Prostate gland (tissue), 2 donors: Measurements from ENCODE around the gene PCMTD2. TPM values are rescaled to one million over a fixed set of nuclear protein-coding genes. Genes with fewer than 3 reads are reported as not detected.

ENCODE experiments used
- DNase-seq: peaks from one replicate; pipeline ENCODE4 v3.0.0-alpha.2; 2019; ENCODE audit warnings: low spot score
- H3K27ac ChIP-seq, 2 donors: fragments of 200-600 bp; sonication (generic); 2 replicates each; pipeline ENCODE4 v1.5.1; 2017 to 2019
- H3K27me3 ChIP-seq: fragments of 200-600 bp; sonication (generic); replicated peaks from 2 replicates; pipeline ENCODE4 v1.5.1; 2019; ENCODE audit not compliant: insufficient read depth
- H3K36me3 ChIP-seq, 2 donors: fragments of 200-600 bp; sonication (generic); 1 replicate in 1 of 2; 2 replicates in 1 of 2; pipeline versions ENCODE4 v1.5.1 to v1.8.1; 2017 to 2019
- H3K4me1 ChIP-seq: fragments of 200-600 bp; sonication (generic); replicated peaks from 2 replicates; pipeline ENCODE4 v1.5.1; 2019
- H3K4me3 ChIP-seq, 2 donors: fragments of 200-600 bp; sonication (generic); 2 replicates each; pipeline ENCODE4 v1.5.1; 2017 to 2019
- H3K9me3 ChIP-seq: fragments of 200-600 bp; sonication (generic); 2 replicates; pipeline ENCODE4 v1.5.1; 2017
- POLR2A ChIP-seq: fragments of 450-650 bp; IDR thresholded peaks from one replicate; pipeline ENCODE4 v1.6.1; 2016; ENCODE audit warnings: antibody characterized with exemption, mild to moderate bottlenecking
- POLR2AphosphoS5 ChIP-seq: sonication (generic); formaldehyde crosslinking; IDR thresholded peaks from one replicate; pipeline ENCODE4 v1.6.1; 2017; ENCODE audit warnings: antibody characterized with exemption
- WGBS: methylation state at CpG from one replicate; pipeline ENCODE4 v1.1.5; 2018; 5-methylcytosine and 5-hydroxymethylcytosine counted together
- intact Hi-C: fragments of 100-400 bp; cut with DNase I; formaldehyde crosslinking; loops from one replicate; pipeline ENCODE4 v1.14.2; 2022
- total RNA-seq, 2 donors: library from RNA; depleted of rRNA; stranded (reverse); fragments of >200 nt; gene quantifications; one replicate each; pipeline ENCODE4 v1.1.0, GENCODE V29; 2016
- TF ChIP-seq, protein P1 (sequence below), 4 experiments: fragments of 200-600 bp in 2 of 4; fragments of 450-650 bp in 2 of 4; sonication (generic) in 2 of 4; IDR thresholded peaks; 1 replicate in 3 of 4; 2 replicates in 1 of 4; pipeline ENCODE4 v1.5.1; 2016 to 2019; ENCODE audit warnings: antibody characterized with exemption in 4 of 4, mild to moderate bottlenecking in 2 of 4, moderate library complexity in 2 of 4

The PCMTD2 gene
- total RNA-seq, 2 donors from 2014 or later: 143 to 147 TPM

DNA sequence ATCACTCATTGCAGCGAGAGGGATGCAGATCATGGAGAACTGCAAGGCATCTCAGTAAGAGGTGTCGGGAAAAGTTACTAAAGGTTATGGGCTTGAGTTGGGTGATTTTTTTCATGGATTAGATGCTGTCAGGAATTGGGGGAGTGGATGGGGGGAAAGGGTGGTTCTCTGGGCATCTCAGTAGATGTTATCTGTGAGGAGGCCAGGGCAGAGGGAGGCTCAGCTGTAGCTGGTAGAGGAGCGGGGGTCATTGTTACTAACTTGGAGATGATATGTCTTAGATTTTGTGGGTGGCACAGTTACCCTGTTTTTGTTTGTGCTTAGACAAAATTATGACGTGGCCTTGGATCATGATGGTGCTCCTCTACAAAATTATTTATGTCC lies 2.6 kb upstream of the PCMTD2 start:
- Histone ChIP-seq H3K4me1 (no peaks in the 10 kb centered on the region), H3K27ac (no peak overlapping the region), H3K4me3 (no peak overlapping the region), H3K27me3 (no peaks in the 10 kb centered on the region), H3K36me3 (no peaks in the 10 kb centered on the region), H3K9me3 (no peaks in the 10 kb centered on the region)
- WGBS: 96% methylated on average over 4 of the region's 4 CpGs
- TF ChIP-seq POLR2A (no peak), POLR2AphosphoS5 (no peak)
- TF ChIP-seq, protein P1, sequence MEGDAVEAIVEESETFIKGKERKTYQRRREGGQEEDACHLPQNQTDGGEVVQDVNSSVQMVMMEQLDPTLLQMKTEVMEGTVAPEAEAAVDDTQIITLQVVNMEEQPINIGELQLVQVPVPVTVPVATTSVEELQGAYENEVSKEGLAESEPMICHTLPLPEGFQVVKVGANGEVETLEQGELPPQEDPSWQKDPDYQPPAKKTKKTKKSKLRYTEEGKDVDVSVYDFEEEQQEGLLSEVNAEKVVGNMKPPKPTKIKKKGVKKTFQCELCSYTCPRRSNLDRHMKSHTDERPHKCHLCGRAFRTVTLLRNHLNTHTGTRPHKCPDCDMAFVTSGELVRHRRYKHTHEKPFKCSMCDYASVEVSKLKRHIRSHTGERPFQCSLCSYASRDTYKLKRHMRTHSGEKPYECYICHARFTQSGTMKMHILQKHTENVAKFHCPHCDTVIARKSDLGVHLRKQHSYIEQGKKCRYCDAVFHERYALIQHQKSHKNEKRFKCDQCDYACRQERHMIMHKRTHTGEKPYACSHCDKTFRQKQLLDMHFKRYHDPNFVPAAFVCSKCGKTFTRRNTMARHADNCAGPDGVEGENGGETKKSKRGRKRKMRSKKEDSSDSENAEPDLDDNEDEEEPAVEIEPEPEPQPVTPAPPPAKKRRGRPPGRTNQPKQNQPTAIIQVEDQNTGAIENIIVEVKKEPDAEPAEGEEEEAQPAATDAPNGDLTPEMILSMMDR (IDR thresholded peaks at IDR 0.05): no peak
- intact Hi-C loops: no loop called here
- no peak for DNase-seq

DNA sequence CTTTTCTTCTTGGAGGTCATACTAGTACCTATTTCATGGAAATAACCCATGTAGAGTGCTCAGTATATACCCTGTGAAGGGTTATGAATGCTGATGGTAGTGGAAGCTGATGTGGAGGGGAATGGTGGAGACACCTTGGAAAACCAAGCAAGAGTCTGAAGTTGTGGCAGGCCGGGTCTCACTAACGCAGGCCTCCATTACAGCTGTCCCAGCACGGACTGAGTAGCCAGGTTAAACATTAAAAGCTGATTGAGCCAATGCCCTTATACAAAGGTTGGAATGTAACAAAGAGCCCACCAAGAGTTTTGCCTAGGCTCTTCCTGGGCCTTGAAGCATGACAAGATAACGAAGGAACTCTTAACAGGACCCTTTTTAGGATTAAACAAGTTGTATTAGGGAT lies 2.1 kb upstream of the PCMTD2 start:
- intact Hi-C loops: no loop called here
- Histone ChIP-seq H3K4me1 (no peaks in the 10 kb centered on the region), H3K36me3 (no peaks in the 10 kb centered on the region), H3K9me3 (no peaks in the 10 kb centered on the region), H3K27me3 (no peaks in the 10 kb centered on the region), H3K27ac (no peak overlapping the region), H3K4me3 (no peak overlapping the region)
- 87% methylated on average over 4 of the region's 4 CpGs for WGBS
- DNase-seq: no peak
- TF ChIP-seq, protein P1 (IDR thresholded peaks at IDR 0.05): no peak
- no peak for TF ChIP-seq POLR2A

DNA sequence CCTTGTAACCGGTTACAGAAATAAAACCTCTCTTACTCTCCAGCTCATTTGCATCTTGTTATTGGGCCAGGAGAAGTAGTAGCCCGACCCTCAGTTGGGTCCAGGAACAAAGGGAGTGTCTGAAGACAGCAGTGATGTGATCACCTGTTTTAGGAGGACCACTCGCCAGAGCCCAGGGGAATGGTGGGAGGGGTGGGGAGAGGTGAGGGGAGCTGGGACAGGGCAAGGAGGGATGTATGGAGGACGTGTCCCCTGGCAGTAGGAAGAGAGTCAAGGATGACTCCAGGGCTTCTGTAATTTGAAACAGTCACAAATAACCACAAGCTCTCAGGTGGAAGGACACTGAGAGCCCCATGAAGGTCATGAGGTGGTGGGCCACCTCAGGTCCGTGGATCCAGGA lies 1.4 kb upstream of the PCMTD2 start:
- Histone ChIP-seq H3K9me3 (no peaks in the 10 kb centered on the region), H3K4me3 (no peak overlapping the region), H3K27me3 (no peaks in the 10 kb centered on the region), H3K36me3 (no peaks in the 10 kb centered on the region), H3K4me1 (no peaks in the 10 kb centered on the region), H3K27ac (no peak overlapping the region)
- no peak for DNase-seq
- no peak for TF ChIP-seq POLR2A
- no peak for TF ChIP-seq POLR2AphosphoS5
- TF ChIP-seq, protein P1 (IDR thresholded peaks at IDR 0.05): no peak
- intact Hi-C loops: no loop called here
- 85% methylated on average over 5 of the region's 5 CpGs for WGBS

DNA sequence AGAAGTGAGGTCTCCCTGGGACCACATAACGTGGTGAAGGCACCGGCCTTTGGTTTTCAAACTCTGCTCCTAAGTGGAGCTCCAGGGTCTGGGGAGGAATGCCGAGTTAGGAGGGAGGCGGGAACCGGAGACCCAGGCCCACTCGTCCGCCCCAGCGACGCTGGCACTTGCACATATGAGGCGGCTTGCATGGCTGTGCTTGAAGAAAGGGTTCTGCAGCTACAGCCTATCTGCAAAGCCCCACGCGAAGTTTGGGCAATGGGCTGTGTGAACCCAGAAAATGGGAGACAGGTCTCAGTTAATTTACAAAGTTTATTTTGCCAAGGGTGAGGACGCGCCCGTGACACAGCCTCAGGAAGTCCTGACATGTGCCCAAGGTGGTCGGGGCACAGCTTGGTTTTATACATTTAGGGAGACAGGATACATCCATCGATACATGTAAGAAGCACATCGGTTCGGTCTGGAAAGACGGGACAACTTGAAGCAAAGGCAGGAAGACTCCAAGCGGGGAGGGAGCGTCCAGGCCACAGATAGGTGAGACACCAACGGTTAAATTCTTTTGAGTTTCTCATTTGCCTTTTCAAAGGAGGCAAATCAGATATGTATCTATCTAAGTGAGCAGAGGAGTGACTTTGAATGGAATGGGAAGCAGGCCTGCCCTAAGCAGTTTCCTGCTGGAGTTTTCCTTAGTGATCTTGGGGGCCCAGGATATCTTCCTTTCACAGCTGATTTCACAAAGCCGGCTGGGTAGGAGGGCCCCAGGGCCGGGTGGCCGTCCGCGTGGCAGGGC lies 782 bp upstream of the PCMTD2 start:
- no peaks in the 10 kb centered on the region for H3K9me3 ChIP-seq
- H3K4me1 ChIP-seq: no peaks in the 10 kb centered on the region
- peak overlapping the region; percentile 92 to 96 for H3K4me3 ChIP-seq
- no peaks in the 10 kb centered on the region for H3K36me3 ChIP-seq
- intact Hi-C loops: no loop called here
- no peak for TF ChIP-seq POLR2AphosphoS5
- H3K27ac ChIP-seq: peak overlapping the region; percentile 86 to 89
- 77% methylated on average over 28 of the region's 28 CpGs for WGBS
- no peaks in the 10 kb centered on the region for H3K27me3 ChIP-seq
- DNase-seq: no peak

DNA sequence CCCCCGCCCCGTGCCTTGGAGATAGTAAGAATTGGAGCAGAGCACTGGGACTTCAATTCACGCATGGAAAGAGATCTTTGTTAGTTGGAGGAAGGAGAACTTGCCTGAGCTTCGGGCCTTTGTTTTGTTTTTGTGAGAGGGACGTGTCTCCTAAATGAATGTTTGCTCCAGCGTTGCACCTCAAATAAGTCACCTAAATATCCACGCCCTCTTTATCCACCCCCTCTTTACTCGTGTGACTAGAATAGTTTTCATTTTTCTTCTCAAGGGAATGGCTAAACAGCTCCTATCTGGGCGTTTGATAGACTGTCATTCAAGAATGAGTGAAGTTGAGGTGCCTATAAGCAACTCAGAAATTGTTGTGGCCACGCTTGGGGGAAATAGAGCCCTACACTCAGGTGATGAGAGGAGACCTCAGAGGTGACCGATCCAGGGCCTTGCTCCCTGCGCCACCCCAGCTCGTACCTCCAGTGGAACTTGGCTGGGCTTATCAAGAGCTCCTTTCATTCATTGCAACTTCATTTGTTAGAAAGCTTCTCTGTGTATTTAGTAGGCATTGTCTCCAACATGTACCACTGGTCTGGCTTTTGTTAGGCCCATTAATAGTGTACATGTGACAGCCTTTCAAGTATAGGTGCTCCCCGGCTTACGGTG lies 861 bp downstream of the PCMTD2 start:
- H3K27ac ChIP-seq: peak overlapping the region; percentile 86 to 89
- intact Hi-C loops: no loop called here
- H3K4me3 ChIP-seq: peak overlapping the region; percentile 92 to 96
- H3K36me3 ChIP-seq: no peaks in the 10 kb centered on the region
- TF ChIP-seq, protein P1 (IDR thresholded peaks at IDR 0.05): no peak
- TF ChIP-seq POLR2A (no peak), POLR2AphosphoS5 (no peak)
- DNase-seq: no peak
- H3K27me3 ChIP-seq: no peaks in the 10 kb centered on the region
- WGBS: 18% methylated on average over 15 of the region's 15 CpGs
- H3K4me1 ChIP-seq: no peaks in the 10 kb centered on the region
- no peaks in the 10 kb centered on the region for H3K9me3 ChIP-seq
